Stimulated activated CD4-positive, alpha-beta T cell treated with anti-CD3 and anti-CD28 coated beads, Interleukin-2, amount 100 ng/mL, for 24 hours (primary cell): ENCODE data around the gene SLC12A5.
A peak's percentile ranks its signal among the peaks of the same experiment; 100 is the strongest.
"Not testable (repeated sequence)": the region's sequence is repeated elsewhere in the genome, so short reads cannot be mapped to it uniquely, and the experiment has no call there.

Experiments used
- DNase-seq, 2 donors: peaks; one replicate each; pipeline ENCODE4 v3.0.0-alpha.2; 2020

Gene SLC12A5

GRCh38 chr20:46028772-46029371 is at the start of gene SLC12A5:
SLC12A5 (plus strand) TSS chr20:46029215; CDS start chr20:46029345, 130 bp downstream.
- DNase-seq, result no peak

DNA sequence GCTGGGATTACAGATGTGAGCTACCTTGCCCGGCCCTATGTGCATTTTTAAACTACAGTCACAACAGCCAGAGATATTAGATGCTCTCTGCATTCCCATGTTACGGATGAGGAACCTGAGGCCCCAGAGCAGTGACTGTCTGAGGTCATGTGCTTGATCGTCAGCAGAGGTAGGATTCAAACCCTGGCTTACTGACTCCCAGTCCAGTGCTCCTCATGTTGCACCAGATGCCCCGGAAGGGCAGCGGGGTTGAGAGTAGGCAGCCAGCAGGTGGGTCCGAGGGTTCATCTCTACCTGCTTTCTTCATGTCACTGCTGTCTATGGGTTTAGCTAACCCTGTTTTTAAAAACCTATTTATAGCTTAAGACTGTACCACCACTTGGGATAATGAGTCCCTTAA is 47.8 kb upstream of the SLC12A5 start:
- no peak for DNase-seq

- DNase-seq, result no peak
These were observed 45.7 kb upstream of the SLC12A5 start for GRCh38 chr20:45983279-45983743.

DNA sequence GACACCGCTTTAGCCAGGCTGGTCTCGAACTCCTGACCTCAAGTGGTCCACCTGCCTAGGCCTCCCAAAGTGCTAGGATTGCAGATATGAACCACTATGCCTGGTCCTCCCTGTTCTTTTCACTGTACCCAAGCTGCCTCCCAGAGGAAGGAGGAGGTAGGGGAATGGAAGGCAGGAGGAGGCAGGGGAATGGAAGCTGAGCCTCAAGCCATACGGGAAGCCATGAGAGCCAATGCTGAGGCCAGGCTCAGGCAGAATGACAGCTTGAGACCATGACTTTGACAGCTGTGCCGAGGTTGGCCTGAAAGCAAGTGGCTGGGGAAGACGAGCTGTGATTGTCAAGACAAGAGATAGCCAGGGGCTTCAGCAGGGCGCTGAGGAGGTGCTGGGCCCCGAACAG is 43.4 kb upstream of the SLC12A5 start:
- no peak for DNase-seq

DNA sequence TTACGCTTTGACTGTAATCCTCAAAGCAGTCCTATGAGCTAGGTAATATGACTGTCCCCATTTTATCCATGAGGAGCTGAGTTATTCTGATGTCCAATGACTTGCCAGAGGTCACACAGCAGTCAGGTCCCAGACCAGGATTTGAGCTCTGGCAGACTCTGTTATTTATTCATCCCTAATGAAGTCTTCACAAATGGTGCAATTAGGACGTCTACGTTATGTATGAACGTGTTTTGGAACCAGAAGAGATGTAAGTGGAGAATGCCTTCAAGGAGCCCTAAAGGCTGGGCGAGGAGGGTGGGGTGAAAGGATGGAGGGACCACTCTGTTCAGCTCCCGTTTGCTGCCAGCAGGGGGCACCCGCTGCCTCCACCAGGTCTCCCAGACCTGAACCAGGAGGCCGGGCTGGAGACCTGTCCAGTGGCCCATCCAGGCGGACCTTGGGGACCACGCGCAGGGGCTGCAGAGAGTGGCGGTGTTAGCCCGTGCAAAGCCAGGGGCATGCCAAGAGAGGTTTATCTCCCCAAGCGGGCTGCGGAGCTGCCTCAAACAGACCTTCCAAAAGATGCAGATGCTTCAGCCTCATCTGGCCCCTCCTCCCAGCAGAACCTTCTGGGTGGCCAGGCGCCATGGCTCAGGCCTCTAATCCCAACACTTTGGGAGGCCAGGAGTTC is 41.8 kb upstream of the SLC12A5 start:
- peak; percentile 83 to 86 for DNase-seq

DNA sequence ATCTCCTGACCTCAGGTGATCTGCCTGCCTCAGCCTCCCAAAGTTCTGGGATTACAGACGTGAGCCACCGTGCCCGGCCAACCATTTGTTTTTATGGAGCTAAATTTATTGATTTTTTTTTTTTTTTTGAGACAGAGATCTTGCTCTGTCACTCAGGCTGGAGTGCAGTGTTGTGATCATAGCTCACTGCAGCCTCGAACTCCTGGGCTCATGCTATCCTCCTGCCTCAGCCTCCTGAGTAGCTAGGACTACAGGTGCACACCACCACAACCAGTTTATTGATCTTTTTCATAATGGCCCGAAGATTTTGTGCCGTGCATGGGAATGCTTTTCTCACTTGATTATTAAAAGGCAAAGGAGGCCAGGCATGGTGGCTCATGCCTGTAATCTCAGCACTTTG is 40.2 kb upstream of the SLC12A5 start:
- not testable (repeated sequence) for DNase-seq

GRCh38 chr20:45991616-45992015 is 37.4 kb upstream of the SLC12A5 start:
- DNase-seq, result no peak

DNA sequence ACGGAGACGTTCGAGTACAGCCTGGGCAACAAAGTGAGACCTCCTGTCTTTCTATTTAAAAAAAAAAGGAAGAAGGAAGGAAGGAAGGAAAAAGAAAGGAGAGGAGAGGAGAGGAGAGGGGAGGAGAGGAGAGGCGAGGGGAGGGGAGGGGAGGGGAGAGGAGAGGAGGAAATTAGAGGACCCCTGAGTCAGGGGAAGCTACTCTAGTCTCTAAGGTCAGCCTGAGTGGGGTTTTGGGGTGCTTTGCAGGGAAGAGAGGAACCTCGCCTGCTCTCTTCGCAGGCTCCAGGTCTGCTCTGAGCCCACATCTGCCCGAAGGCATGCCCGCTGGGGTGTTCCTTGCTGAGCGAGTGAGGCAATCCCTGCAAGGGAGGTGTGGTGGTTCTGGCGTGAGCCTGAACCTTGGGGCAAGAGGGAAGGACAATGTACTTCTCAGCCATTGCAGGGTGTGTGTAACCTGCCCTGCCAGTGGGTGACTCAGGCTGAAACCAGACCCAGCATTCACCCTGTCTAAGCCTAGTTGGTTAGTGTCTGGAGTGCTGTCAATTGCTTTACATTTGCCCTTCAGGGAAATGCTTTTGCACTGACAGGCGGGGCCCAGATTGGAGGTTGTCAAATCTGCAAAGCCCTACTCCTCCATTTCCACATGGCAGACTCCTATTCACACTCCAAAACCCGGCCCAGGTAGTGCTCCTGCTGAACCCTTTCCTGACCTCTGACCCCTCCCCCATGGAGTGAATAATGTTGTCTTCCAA is 35.6 kb upstream of the SLC12A5 start:
- no peak for DNase-seq

GRCh38 chr20:45994761-45995493 is 34.1 kb upstream of the SLC12A5 start:
- DNase-seq, result no peak

DNA sequence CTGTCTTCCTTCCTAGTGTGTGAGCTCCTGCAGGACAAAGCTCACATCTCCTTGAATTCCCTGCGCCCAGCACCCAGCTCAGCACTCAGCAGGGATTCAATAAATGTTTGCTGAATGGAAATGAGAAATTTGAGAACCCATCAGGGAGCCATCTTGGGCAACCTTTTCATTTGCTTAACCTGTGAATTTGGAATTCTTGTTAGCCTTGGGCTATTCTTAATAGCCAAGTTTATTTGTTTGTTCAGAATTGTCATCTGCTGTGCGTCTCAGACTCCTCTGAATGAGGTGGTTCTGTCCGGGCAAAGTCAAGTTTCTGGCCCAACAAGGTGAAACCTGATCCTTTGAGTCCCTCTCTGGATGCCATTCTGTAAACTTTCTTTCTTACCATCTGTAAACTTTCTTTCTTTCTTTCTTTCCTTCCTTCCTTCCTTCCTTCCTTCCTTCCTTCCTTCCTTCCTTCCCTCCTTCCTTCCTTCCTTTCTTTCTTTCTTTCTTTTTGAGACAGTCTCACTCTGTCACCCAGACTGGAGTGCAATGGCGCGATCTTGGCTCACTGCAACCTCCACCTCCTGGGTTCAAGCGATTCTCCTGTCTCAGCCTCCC is 33.4 kb upstream of the SLC12A5 start:
- not testable (repeated sequence) for DNase-seq

DNA sequence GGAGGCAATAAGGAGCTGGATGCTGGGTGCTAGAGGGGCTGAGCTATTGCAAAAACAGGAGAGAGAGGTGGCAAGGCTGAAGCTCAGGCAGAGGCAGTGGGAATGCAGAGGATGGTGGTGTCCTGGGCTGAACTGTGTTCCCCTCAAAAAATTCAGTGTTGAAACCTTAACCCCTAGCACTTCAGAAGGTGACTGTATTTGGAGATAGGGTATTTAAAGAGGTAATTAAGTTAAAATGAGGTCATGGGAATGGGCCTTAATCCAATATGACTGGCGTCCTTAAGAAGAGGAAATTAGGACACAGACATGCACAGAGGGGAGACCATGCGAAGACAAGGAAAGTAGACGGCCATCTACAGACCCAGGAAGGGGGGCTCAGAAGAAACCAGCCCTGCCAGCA is 31.8 kb upstream of the SLC12A5 start:
- DNase-seq, result no peak

DNA sequence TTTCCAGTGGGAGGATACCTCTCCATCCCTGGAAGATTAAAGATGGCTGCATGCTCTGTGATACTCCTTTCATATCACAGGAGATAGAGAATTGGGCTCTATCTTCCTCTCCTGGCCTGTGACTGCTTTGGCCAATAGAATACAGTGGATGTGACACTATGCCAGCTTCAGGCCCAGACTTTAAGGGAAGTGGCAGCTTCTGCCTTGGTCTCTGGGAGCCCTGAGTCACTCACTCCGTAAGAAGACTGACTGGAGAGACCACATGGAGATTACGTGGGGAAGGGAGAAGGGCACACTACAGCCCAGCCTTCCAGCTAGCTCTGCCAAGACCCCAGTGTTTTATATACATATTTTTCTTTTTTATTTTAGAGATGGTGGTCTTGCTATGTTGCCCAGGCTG is 30.7 kb upstream of the SLC12A5 start:
- DNase-seq, result no peak

GRCh38 chr20:45998761-45999160 is 30.3 kb upstream of the SLC12A5 start:
- DNase-seq, result no peak

DNA sequence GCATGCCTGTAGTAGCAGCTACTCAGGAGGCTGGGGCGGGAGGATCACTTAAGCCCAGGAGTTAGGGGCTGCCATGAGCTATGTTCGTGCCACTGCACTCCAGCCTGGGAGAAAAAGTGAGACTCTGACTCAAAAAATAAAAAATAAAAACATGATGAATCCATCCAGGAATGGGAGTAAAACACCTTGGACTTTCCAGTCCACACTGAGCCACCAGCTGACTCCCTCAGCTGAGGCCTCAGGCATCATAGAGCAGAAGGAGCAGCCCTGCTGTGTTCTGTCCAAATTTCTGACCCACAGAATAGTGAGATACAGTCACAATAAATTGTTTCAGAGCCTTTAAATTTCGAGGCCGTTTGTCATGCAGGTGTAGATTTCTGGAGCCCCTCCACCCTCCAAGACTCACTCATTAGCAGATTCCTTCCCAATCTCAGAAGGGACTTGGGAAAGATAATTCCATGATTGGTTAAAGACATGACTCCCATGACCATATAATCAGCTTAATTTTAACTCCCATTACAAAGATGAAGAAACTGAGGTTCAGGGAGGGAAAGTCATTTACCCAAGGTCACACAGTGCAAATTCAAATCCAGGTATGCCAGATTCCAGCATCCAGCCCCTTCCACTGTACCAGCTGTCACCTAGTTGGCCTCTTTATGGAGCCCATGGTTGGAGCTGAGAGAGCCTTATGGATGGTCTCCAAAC is 29.3 kb upstream of the SLC12A5 start:
- no peak for DNase-seq

- DNase-seq, result no peak
These were observed 28.6 kb upstream of the SLC12A5 start for GRCh38 chr20:46000262-46000996.

DNA sequence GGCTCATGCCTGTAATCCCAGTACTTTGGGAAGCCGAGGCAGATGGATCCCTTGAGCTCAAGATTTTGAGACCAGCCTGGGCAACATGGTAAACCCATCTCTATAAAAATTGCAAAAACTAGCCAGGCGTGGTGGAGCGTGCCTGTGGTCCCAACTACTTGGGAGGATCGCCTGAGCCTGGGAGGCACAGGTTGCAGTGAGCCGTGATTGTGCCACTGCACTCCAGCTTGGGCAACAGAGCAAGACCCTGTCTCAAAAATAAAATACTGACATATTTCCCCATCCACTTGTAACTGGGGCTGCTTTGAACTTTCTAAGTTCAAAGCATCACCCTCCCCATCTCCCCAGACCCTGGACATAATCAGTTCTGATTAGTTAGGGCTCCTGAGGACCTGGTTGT is 27.5 kb upstream of the SLC12A5 start:
- no peak for DNase-seq

DNA sequence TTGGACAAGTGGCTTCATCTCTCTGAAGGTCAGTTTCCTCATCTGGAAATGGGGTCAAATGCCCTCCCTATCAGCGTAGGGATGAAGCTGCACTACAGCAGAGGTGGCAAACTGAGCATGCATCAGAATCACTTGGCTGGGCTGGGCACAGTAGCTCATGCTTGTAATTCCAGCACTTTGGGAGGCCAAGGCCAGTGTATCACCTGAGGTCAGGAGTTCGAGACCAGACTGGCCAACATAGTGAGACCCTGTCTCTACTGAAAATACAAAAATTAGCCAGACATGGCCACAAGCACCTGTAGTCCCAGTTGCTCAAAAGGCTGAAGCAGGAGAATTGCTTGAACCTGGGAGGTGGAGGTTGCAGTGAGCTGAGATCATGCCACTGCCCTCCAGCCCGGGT is 27.0 kb upstream of the SLC12A5 start:
- no peak for DNase-seq

GRCh38 chr20:46004187-46004586 is 24.8 kb upstream of the SLC12A5 start:
- no peak for DNase-seq

DNA sequence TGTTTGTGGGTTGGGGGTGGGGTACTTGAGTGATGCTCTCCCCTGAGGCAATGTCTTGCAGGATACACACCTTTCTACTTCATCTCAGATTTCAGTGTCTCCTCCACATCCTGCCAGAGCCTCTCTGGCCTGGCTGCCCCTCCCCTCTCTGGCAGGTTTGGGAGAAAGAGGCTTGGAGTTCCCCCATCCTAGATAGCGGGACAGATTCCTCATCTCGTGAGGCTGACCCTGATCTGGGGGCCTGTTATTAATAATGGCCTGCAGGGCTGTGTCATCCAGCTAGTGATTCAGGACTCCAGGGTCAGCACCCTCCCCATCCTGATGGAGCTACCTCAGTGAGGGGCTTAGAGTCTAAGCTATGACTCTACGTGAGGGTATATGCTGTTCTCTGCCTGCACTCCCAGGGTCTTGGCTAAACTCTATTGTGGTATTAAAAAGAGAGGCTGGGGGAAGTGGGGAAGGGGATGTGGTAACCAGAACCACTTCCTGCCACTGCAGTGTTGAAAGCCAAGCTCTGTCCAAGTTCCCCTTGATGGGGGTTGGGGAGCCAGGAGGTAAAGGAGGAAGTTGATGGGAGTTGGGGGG is 24.0 kb upstream of the SLC12A5 start:
- no peak for DNase-seq

DNA sequence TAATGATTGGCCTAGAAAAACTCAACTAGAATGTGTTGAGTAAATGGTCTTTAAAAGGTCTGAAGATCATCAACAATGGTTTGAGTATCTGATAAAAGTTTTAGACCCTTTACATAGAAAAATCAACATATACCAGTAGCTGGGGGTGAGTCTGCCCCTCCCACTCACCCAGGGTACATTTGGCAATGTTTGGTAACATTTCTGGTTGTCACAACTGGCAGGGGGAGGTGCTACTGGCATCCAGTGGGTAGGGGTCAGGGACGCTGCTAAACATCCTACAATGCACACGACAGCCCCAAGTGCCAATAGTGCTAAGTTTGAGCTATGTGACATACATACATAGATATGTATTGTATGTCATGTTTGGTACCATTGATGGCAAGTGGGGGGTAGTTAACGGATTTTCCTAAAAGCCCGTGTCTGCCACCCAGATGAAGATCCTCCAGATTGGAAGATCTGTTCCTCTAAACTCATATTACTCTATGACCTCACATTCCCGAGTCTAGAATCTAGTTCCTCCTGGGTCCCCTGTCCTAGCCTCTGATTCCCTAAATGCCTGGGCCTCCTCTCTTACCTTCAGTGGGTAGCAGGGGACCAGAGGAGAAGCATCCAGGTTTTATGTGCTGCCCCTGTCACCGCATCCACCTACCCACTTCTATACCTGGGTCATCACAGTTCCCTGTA is 22.9 kb upstream of the SLC12A5 start:
- DNase-seq, result no peak

GRCh38 chr20:46006964-46007363 is 22.1 kb upstream of the SLC12A5 start:
- DNase-seq, result no peak
